ENCODE measurements around the gene COQ5.
A peak's percentile ranks its signal among the peaks of the same experiment; 100 is the strongest.

Gene COQ5

DNA sequence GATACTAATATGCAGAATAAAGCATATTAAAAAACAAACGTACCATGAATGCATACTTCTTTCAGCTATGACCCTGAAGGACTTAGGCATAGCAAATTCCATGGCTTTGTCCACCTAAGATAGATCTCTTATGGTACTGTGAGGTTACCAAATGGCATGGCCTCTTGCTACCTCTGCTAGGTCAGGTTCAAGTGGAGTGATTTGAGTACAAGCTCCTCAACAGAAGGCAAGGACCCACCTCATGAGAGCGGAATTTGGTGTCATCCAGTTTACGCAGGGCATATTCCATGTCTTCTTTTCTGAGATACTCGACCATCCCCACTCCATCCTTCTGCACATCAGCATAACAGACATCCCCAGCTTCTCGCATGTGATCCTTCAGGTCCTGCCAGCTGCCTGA lies 65.2 kb downstream of the COQ5 start:
- TF ChIP-seq CTCF (conservative IDR thresholded peaks at IDR 0.05; ENCODE audit: low read depth, low read length): no peak
- Histone ChIP-seq H4K20me1 (ENCODE audit: insufficient read depth) (0 out of 2 replicates have a peak, but pooled peaks cover 3% of the 10 kb centered on the region), H3K9ac (no peak overlapping the region), H3K36me3 (ENCODE audit: insufficient read depth) (peaks cover 4% of the 10 kb centered on the region; the same call in 1 of the 2 replicates), H3K4me1 (ENCODE audit: low read depth, poor library complexity, severe bottlenecking) (peaks cover 9% of the 10 kb centered on the region), H3K27ac (no peak overlapping the region), H3K4me2 (no peak overlapping the region), H3K4me3 (IDR thresholded peaks at IDR 0.05; ENCODE audit: insufficient read depth, low read depth, low read length) (no peak overlapping the region), H3K27me3 (ENCODE audit: insufficient read depth, low read depth) (no peaks in the 10 kb centered on the region), H2AFZ (ENCODE audit: low read depth) (no peak overlapping the region), H3K79me2 (ENCODE audit: insufficient read depth, low read depth) (peaks cover 42% of the 10 kb centered on the region)

DNA sequence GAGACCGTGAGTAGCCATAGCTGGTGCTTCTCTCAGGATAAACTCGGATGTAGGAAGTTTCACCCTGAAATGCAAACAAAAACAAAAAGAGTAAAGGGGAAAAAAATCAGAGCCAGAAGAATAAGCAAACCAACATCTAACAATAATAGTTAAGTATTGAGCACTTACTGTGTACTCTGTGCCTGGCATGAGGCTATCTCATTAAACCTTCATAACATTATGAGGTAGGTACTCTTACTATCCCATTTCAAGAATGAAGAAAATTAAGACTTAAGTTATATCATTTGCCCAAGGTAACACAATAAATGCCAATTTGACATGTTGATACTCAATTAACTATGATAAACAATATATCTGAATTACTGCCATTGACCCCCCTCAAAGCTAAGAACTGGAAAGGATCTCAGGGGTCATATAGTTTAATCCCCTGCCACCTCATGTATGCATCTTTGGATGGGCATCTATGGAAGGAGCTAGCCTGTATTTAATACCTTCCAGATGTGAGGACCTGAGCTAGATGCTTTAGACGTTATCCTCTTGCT lies 66.8 kb downstream of the COQ5 start:
- Histone ChIP-seq H2AFZ (ENCODE audit: low read depth) (no peak overlapping the region), H3K4me3 (IDR thresholded peaks at IDR 0.05; ENCODE audit: insufficient read depth, low read depth, low read length) (no peak overlapping the region), H3K27me3 (ENCODE audit: insufficient read depth, low read depth) (no peaks in the 10 kb centered on the region), H4K20me1 (ENCODE audit: insufficient read depth) (0 out of 2 replicates have a peak, but pooled peaks cover 3% of the 10 kb centered on the region), H3K27ac (no peak overlapping the region), H3K36me3 (ENCODE audit: insufficient read depth) (peaks cover 4% of the 10 kb centered on the region; the same call in 1 of the 2 replicates), H3K4me2 (no peak overlapping the region), H3K79me2 (ENCODE audit: insufficient read depth, low read depth) (peaks cover 27% of the 10 kb centered on the region; the same call in 1 of the 2 replicates), H3K9ac (no peak overlapping the region), H3K4me1 (ENCODE audit: low read depth, poor library complexity, severe bottlenecking) (peaks cover 5% of the 10 kb centered on the region)
- no peak for TF ChIP-seq CTCF (conservative IDR thresholded peaks at IDR 0.05; ENCODE audit: low read depth, low read length)

DNA sequence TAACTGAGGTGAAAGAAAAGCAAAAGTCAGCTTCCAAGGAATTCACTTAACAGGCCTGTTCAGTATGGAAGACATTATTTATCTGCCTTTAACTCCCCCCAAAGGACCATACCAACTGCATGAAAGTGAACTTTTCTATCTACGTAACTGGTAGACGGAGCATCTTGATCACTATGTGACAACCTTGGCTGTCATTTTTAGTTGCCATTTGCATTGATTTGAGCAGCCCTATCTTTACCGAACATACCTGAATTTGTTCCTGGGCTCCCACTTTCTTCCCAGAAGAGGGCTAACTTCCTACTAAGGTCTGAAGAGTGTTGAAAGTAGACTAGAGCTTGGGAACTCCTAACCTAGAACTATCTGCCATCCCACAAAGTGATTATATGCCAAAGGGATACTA lies 68.8 kb downstream of the COQ5 start:
- no peak overlapping the region for H3K4me3 ChIP-seq (IDR thresholded peaks at IDR 0.05; ENCODE audit: insufficient read depth, low read depth, low read length)
- H3K27me3 ChIP-seq (ENCODE audit: insufficient read depth, low read depth): no peaks in the 10 kb centered on the region
- TF ChIP-seq CTCF (conservative IDR thresholded peaks at IDR 0.05; ENCODE audit: low read depth, low read length): no peak
- H3K4me2 ChIP-seq: no peak overlapping the region
- H3K36me3 ChIP-seq (ENCODE audit: insufficient read depth): peaks cover 4% of the 10 kb centered on the region; the same call in 1 of the 2 replicates
- H4K20me1 ChIP-seq (ENCODE audit: insufficient read depth): no peaks in the 10 kb centered on the region
- H3K9ac ChIP-seq: no peak overlapping the region
- no peaks in the 10 kb centered on the region for H3K4me1 ChIP-seq (ENCODE audit: low read depth, poor library complexity, severe bottlenecking)
- peaks cover 12% of the 10 kb centered on the region; the same call in 1 of the 2 replicates for H3K79me2 ChIP-seq (ENCODE audit: insufficient read depth, low read depth)
- no peak overlapping the region for H2AFZ ChIP-seq (ENCODE audit: low read depth)
- H3K27ac ChIP-seq: no peak overlapping the region

DNA sequence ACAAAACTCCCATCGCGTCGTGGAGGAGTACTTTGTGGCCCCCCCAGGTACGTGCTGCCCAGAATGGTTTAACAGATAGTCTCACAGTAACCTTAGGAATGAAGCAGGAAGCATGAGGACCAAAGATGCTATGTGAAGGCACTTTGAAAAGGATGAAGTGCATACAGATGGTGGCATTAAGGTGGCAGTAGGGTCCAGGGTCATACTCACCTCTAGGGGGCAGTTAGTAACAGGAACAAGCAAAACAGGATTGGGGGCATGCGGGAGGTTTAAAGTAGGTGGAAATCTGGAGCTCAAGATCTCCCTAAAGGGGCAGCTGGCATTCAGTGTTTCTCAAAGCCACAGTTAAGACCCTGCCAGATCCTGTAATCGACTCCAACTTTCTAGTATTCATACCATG lies 71.8 kb downstream of the COQ5 start:
- no peak overlapping the region for H3K27ac ChIP-seq
- no peak overlapping the region for H3K4me3 ChIP-seq (IDR thresholded peaks at IDR 0.05; ENCODE audit: insufficient read depth, low read depth, low read length)
- H3K4me1 ChIP-seq (ENCODE audit: low read depth, poor library complexity, severe bottlenecking): peaks cover 14% of the 10 kb centered on the region
- H3K27me3 ChIP-seq (ENCODE audit: insufficient read depth, low read depth): no peaks in the 10 kb centered on the region
- H4K20me1 ChIP-seq (ENCODE audit: insufficient read depth): no peaks in the 10 kb centered on the region
- no peaks in the 10 kb centered on the region; the same call in 1 of the 2 replicates for H3K36me3 ChIP-seq (ENCODE audit: insufficient read depth)
- no peak overlapping the region for H3K9ac ChIP-seq
- H3K4me2 ChIP-seq: no peak overlapping the region
- peak; percentile 32 for TF ChIP-seq CTCF (conservative IDR thresholded peaks at IDR 0.05; ENCODE audit: low read depth, low read length)
- no peaks in the 10 kb centered on the region for H3K79me2 ChIP-seq (ENCODE audit: insufficient read depth, low read depth)
- no peak overlapping the region for H2AFZ ChIP-seq (ENCODE audit: low read depth)

Measured in KMS-11 (cell line).